Kidney (tissue), 14 donors: ENCODE data around the gene PADI2. TPM values are rescaled to one million over a fixed set of nuclear protein-coding genes. Genes with fewer than 3 reads are reported as not detected.
A peak's percentile ranks its signal among the peaks of the same experiment; 100 is the strongest.

Source experiments
- DNase-seq, 5 donors: peaks; one replicate each; pipeline ENCODE4 v3.0.0-alpha.2; 2013 to 2020
- FAIRE-seq: peaks from 2 replicates; lab custom pipeline; 2012; peaks lifted over from hg19 to GRCh38; lab: Jason Lieb, UNC
- H3K27ac ChIP-seq, 2 donors: one replicate each; pipeline ENCODE4 v1.7.0; 2013; ENCODE audit warnings: low read depth in 2 of 2, low read length in 2 of 2, inconsistent platforms in 1 of 2
- H3K27me3 ChIP-seq: one replicate; pipeline ENCODE4 v1.7.1; 2013; ENCODE audit warnings: low read length, inconsistent platforms; ENCODE audit not compliant: control insufficient read depth, insufficient read depth
- H3K36me3 ChIP-seq, 3 donors: one replicate each; pipeline versions ENCODE4 v1.7.0 to v1.7.1; 2013; ENCODE audit warnings: low read length in 3 of 3, control low read depth in 1 of 3, inconsistent platforms in 1 of 3; ENCODE audit not compliant: insufficient read depth in 3 of 3, control insufficient read depth in 2 of 3
- H3K4me1 ChIP-seq, 3 donors: one replicate each; pipeline versions ENCODE4 v1.7.0 to v1.7.1; 2013; ENCODE audit warnings: low read length in 3 of 3, inconsistent platforms in 1 of 3, low read depth in 1 of 3; ENCODE audit not compliant: control insufficient read depth in 2 of 3, insufficient read depth in 2 of 3
- H3K4me3 ChIP-seq, 3 donors: one replicate each; pipeline versions ENCODE4 v1.7.0 to v1.8.1; 2013; ENCODE audit warnings: low read length in 3 of 3, control low read depth in 1 of 3, inconsistent platforms in 1 of 3
- H3K9ac ChIP-seq, 3 donors: one replicate each; pipeline versions ENCODE4 v1.7.0 to v1.7.1; 2013; ENCODE audit warnings: low read length in 3 of 3, control low read depth in 1 of 3, inconsistent platforms in 1 of 3
- H3K9me3 ChIP-seq, 3 donors: one replicate each; pipeline versions ENCODE4 v1.7.0 to v1.7.1; 2013; ENCODE audit warnings: low read length in 3 of 3, control low read depth in 1 of 3, inconsistent platforms in 1 of 3; ENCODE audit not compliant: control insufficient read depth in 2 of 3, insufficient read depth in 1 of 3
- intact Hi-C: fragments of 100-400 bp; cut with DNase I; formaldehyde crosslinking; loops from one replicate; pipeline ENCODE4 v1.11.1; 2022
- polyA plus RNA-seq: library from polyadenylated mRNA; stranded (reverse); fragments of 350-450 nt; fragmentation: Illumina TruSeq; extraction: RNeasy Lipid Tissue Mini Kit (QIAGEN cat#74804); gene quantifications from one replicate; pipeline ENCODE4 v1.2.3, GENCODE V29; 2014; ENCODE audit warnings: low read depth, low replicate concordance; ENCODE audit not compliant: insufficient read depth
- total RNA-seq: library from RNA; stranded (reverse); fragmentation: NEBNext Ultra II Directional; extraction: Animal tissue kit (Norgen Biotek cat#: 25700); gene quantifications from one replicate; pipeline ENCODE4 v1.2.1, GENCODE V29; 2021
- TF ChIP-seq, protein P1 (sequence below): IDR thresholded peaks from 3 replicates; pipeline ENCODE4 v1.5.1; 2012; ENCODE audit warnings: mild to moderate bottlenecking, moderate library complexity, borderline replicate concordance; ENCODE audit not compliant: insufficient read depth; ENCODE audit errors: extremely low read depth
- donor health status: control.
- donor health status: control.
- donor health status: control.
- donor health status: control.
- donor health status: control.
- donor health status: DM: yes; HTN: yes; CAD: no.
- donor health status: Normal renal cell carcinoma (clear cell type).

PADI2 gene
- total and polyA plus RNA-seq, 2 donors from 2014 or later: 6.0 to 11.7 TPM

DNA sequence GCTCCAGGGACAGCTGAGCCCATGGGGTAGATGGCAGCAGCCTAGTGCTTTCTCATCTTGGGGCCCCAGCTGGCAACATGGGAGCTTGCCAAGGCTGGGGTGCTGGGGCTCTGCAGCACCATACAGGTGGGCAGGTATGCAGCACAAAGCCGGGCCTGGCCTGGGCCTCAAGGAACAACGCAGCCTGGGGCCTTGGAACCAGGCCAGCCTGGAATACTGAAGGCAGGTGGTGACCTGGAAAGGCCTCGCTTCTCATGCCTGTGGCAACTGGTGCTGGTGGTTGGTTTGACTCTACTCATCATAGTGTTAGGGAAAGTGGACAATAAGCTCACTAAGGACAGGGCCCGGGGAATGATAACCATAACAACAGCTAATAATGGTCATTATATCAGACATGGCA is 38.4 kb downstream of the PADI2 start:
- H3K4me1 ChIP-seq: no peaks in the 10 kb centered on the region
- FAIRE-seq (no peak), DNase-seq (no peak)
- intact Hi-C loops: no loop called here
- no peak overlapping the region for H3K27ac ChIP-seq
- H3K27me3 ChIP-seq: no peaks in the 10 kb centered on the region
- TF ChIP-seq, protein P1, sequence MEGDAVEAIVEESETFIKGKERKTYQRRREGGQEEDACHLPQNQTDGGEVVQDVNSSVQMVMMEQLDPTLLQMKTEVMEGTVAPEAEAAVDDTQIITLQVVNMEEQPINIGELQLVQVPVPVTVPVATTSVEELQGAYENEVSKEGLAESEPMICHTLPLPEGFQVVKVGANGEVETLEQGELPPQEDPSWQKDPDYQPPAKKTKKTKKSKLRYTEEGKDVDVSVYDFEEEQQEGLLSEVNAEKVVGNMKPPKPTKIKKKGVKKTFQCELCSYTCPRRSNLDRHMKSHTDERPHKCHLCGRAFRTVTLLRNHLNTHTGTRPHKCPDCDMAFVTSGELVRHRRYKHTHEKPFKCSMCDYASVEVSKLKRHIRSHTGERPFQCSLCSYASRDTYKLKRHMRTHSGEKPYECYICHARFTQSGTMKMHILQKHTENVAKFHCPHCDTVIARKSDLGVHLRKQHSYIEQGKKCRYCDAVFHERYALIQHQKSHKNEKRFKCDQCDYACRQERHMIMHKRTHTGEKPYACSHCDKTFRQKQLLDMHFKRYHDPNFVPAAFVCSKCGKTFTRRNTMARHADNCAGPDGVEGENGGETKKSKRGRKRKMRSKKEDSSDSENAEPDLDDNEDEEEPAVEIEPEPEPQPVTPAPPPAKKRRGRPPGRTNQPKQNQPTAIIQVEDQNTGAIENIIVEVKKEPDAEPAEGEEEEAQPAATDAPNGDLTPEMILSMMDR: no peak
- no peaks in the 10 kb centered on the region for H3K36me3 ChIP-seq
- H3K9ac ChIP-seq: no peak overlapping the region
- H3K9me3 ChIP-seq: no peaks in the 10 kb centered on the region
- no peak overlapping the region for H3K4me3 ChIP-seq

DNA sequence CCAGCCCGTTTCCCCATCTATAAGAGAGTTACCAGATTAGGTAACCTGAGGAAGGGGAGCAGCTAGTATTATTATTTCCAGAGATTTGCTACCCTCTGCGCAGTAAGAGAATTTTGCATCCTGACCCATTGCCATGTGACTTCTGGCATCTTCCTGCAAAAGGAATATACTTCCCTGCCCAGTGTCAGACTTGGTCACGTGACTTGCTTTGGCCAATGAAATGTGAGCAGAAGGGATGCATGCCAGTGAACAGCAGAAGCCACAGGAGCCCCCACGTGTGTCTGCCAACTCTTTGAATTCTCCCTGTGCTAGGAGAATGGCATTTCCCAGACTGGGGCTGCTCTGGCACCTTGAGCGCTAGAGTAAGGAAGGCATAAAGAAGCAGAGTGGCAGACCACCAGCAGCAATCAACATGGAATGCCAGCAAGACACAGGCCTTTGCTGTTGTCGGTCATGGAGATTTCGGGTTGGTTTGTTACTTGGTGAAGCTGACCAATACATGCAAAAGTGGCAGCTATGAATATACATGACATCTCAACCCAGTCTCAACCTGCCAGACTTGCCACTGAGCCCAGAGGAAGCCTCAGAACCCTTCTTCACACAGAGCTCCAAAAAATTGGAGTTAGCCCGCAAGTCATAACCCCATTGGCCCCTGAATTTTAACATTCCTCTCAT is 39.0 kb downstream of the PADI2 start:
- no peaks in the 10 kb centered on the region for H3K9me3 ChIP-seq
- H3K27ac ChIP-seq: no peak overlapping the region
- no peaks in the 10 kb centered on the region for H3K4me1 ChIP-seq
- DNase-seq (no peak), FAIRE-seq (no peak)
- H3K4me3 ChIP-seq: no peak overlapping the region
- no peaks in the 10 kb centered on the region for H3K36me3 ChIP-seq
- TF ChIP-seq, protein P1: no peak
- intact Hi-C loops: no loop called here
- H3K27me3 ChIP-seq: no peaks in the 10 kb centered on the region
- H3K9ac ChIP-seq: no peak overlapping the region

DNA sequence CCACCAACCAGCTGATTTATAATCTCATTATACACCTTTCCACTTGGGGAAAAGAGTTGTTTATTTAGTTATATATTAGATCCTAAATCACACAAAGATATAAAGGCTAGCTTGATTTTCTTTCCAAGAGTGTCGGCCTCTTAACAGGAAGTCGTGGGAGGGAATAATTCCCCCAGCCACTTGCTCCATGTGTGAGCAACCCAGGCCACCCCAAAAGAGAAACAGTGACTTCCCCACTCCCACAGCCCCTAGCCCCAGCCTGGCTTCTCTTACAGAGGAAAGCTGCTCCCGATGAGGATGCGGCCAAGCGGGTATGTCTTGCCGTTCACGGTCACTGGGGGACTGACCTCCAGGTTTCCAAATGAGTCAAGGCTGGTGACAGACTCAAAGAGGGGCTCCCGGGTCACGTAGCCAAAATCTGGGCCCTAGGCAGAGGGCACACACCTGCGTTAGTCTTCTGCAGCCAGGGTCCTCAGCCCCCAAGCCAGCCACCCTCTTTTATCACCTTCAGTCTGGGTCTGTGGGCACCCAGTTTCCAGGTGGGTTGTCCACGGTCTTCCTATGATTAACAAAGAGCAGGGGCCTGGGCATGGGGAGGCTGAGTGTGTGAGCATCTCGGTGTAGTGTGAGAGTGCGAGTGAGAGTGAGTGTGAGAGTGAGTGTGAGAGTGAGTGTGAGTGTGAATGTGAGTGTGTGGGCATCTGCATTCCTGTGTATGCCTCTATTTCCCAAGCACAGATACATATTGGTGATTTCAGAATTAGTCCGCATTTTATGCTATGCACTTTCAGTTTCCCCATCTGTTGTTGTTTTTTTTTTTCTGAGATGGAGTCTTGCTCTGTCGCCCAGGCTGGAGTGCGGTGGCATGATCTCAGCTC is 40.0 kb downstream of the PADI2 start:
- FAIRE-seq (no peak), DNase-seq (peak in 1 of 5 donors; percentile 14)
- Histone ChIP-seq H3K27me3 (no peaks in the 10 kb centered on the region), H3K9ac (no peak overlapping the region), H3K36me3 (no peaks in the 10 kb centered on the region), H3K9me3 (no peaks in the 10 kb centered on the region), H3K27ac (no peak overlapping the region), H3K4me1 (no peaks in the 10 kb centered on the region), H3K4me3 (no peak overlapping the region)
- intact Hi-C loops: no loop called here
- TF ChIP-seq, protein P1: no peak
